ENCODE data around the gene CHD9NB.
"Not testable (repeated sequence)": the region's sequence is repeated elsewhere in the genome, so short reads cannot be mapped to it uniquely, and the experiment has no call there.

GRCh38 chr16:53075461-53075860 lies 22.8 kb upstream of the CHD9NB start:
- TF ChIP-seq CTCF (IDR thresholded peaks at IDR 0.05; ENCODE audit: poor library complexity); EZH2 (IDR thresholded peaks at IDR 0.05; ENCODE audit: borderline replicate concordance); EZH2phosphoT487 (IDR thresholded peaks at IDR 0.05; ENCODE audit: low read depth, severe bottlenecking, unreplicated experiment): not testable (repeated sequence)
